ENCODE results near the gene TEPSIN. TPM values are rescaled to one million over a fixed set of nuclear protein-coding genes. Genes with fewer than 3 reads are reported as not detected.

Gene TEPSIN
- total RNA-seq, 1 experiment from 2014 or later: 40.7 TPM

GRCh38 chr17:81234506-81234855 lies 4.4 kb downstream of the TEPSIN start:
- POLR2A ChIA-PET: no interaction called here
- no peak overlapping the region for H3K27ac Mint-ChIP-seq
- peaks cover 14% of the 10 kb centered on the region for H3K36me3 Mint-ChIP-seq
- no peaks in the 10 kb centered on the region; the same call in 1 of the 2 replicates for H3K27me3 Mint-ChIP-seq (ENCODE audit: low read depth)
- CTCF ChIA-PET: no interaction called here
- H3K9me3 Mint-ChIP-seq: no peaks in the 10 kb centered on the region
- ATAC-seq (no peak), DNase-seq (ENCODE audit: low spot score) (no peak)
- TF ChIP-seq PREB (CRISPR knock-in tag; IDR thresholded peaks at IDR 0.05; ENCODE audit: borderline replicate concordance) (no peak), HMGA2 (CRISPR knock-in tag; IDR thresholded peaks at IDR 0.05) (no peak), PRRX2 (CRISPR knock-in tag; IDR thresholded peaks at IDR 0.05) (no peak), TP53 (CRISPR knock-in tag; IDR thresholded peaks at IDR 0.05) (no peak), ATF2 (CRISPR knock-in tag; IDR thresholded peaks at IDR 0.05; ENCODE audit: borderline replicate concordance, low read depth) (no peak)
- TF ChIP-seq, protein P1, sequence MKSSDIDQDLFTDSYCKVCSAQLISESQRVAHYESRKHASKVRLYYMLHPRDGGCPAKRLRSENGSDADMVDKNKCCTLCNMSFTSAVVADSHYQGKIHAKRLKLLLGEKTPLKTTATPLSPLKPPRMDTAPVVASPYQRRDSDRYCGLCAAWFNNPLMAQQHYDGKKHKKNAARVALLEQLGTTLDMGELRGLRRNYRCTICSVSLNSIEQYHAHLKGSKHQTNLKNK (CRISPR knock-in tag; IDR thresholded peaks at IDR 0.05): no peak
- TF ChIP-seq, protein P2, sequence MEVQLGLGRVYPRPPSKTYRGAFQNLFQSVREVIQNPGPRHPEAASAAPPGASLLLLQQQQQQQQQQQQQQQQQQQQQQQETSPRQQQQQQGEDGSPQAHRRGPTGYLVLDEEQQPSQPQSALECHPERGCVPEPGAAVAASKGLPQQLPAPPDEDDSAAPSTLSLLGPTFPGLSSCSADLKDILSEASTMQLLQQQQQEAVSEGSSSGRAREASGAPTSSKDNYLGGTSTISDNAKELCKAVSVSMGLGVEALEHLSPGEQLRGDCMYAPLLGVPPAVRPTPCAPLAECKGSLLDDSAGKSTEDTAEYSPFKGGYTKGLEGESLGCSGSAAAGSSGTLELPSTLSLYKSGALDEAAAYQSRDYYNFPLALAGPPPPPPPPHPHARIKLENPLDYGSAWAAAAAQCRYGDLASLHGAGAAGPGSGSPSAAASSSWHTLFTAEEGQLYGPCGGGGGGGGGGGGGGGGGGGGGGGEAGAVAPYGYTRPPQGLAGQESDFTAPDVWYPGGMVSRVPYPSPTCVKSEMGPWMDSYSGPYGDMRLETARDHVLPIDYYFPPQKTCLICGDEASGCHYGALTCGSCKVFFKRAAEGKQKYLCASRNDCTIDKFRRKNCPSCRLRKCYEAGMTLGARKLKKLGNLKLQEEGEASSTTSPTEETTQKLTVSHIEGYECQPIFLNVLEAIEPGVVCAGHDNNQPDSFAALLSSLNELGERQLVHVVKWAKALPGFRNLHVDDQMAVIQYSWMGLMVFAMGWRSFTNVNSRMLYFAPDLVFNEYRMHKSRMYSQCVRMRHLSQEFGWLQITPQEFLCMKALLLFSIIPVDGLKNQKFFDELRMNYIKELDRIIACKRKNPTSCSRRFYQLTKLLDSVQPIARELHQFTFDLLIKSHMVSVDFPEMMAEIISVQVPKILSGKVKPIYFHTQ (CRISPR knock-in tag; IDR thresholded peaks at IDR 0.05): no peak
- TF ChIP-seq, protein P3, sequence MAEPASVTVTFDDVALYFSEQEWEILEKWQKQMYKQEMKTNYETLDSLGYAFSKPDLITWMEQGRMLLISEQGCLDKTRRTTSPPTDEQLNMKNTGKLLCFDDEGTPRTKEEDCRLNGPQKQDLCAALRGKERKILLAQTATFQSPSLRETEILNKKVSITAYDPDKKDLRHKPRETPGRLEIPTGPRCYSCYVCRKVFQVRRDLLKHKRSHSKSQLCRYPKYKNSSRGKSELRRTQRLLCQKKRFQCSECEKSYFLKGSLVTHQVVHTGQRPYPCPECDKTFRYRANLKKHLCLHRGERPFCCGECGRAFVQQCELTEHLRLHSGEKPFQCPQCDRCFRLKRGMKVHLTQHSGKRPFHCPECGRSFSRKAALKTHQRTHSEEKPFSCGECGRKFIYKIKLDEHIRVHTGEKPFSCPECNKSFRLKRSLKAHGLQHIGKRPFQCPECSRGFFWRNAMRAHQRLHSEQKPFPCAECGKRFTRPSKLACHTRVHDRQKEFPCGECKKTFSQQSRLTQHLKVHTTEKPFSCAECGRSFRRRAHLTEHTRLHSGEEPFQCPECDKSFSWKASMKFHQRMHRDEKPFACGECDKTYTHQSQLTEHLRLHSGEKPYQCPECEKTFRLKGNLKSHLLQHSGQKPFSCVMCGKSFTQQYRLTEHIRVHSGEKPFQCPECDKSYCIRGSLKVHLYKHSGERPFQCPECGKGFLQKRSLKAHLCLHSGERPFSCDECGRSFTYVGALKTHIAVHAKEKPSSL (CRISPR knock-in tag; conservative IDR thresholded peaks at IDR 0.05): no peak
- no peak overlapping the region for H3K4me3 Mint-ChIP-seq
- H3K4me1 Mint-ChIP-seq: peaks cover 5% of the 10 kb centered on the region

DNA sequence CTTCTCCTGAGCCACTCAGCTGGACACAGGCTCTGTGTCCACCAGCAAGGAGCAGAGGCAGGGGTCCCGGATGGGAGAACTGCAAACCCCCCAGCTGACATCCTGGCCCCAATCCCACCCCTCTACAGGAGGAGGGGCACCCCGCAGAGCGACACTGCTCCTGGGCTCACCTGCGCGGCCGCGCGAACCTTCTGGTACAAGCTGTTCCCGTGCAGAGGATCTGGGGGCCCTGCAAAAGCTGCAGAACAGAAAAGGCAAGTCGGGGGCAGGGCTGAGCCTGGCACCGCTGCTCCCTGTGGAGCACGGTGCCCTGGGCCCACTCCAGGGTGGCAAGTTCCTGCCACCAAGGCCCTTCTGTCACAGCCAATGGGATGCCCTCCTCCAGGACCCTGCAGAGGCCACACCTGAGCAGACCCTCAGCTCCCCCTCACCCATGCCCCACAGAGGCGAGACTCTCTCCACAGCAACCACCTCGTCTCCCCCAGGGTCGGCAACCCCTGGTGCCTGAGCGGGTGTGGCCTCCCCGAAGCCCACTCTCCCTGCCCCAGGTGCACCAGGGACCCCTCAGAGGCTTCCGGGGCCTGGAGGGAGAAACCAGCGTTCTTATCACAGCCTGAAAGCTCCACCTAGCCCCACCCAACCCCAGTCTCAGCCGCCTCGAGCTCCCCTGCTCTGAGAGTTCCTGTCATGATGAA lies 4.9 kb downstream of the TEPSIN start:
- H3K4me1 Mint-ChIP-seq: peaks cover 5% of the 10 kb centered on the region
- DNase-seq (ENCODE audit: low spot score): no peak
- no peak for ATAC-seq
- ChIA-PET POLR2A (no interaction called here), CTCF (no interaction called here)
- no peaks in the 10 kb centered on the region for H3K9me3 Mint-ChIP-seq
- H3K4me3 Mint-ChIP-seq: no peak overlapping the region
- H3K27me3 Mint-ChIP-seq (ENCODE audit: low read depth): no peaks in the 10 kb centered on the region; the same call in 1 of the 2 replicates
- H3K36me3 Mint-ChIP-seq: peaks cover 14% of the 10 kb centered on the region
- no peak overlapping the region for H3K27ac Mint-ChIP-seq
- TF ChIP-seq GRHL2 (CRISPR knock-in tag; IDR thresholded peaks at IDR 0.05; ENCODE audit: insufficient replicate concordance, severe bottlenecking) (no peak), NR2C2 (CRISPR knock-in tag; IDR thresholded peaks at IDR 0.05) (no peak), PREB (CRISPR knock-in tag; IDR thresholded peaks at IDR 0.05; ENCODE audit: borderline replicate concordance) (no peak), ATF3 (CRISPR knock-in tag; conservative IDR thresholded peaks at IDR 0.05) (no peak), HMGA2 (CRISPR knock-in tag; IDR thresholded peaks at IDR 0.05) (no peak), HMGXB4 (CRISPR knock-in tag; IDR thresholded peaks at IDR 0.05) (no peak), JUN (CRISPR knock-in tag; IDR thresholded peaks at IDR 0.05) (no peak), IRF2 (CRISPR knock-in tag; IDR thresholded peaks at IDR 0.05; ENCODE audit: borderline replicate concordance, low read depth) (no peak), GTF2I (CRISPR knock-in tag; conservative IDR thresholded peaks at IDR 0.05) (no peak), FOXP1 (CRISPR knock-in tag; IDR thresholded peaks at IDR 0.05; ENCODE audit: borderline replicate concordance) (no peak)
- TF ChIP-seq, protein P4, sequence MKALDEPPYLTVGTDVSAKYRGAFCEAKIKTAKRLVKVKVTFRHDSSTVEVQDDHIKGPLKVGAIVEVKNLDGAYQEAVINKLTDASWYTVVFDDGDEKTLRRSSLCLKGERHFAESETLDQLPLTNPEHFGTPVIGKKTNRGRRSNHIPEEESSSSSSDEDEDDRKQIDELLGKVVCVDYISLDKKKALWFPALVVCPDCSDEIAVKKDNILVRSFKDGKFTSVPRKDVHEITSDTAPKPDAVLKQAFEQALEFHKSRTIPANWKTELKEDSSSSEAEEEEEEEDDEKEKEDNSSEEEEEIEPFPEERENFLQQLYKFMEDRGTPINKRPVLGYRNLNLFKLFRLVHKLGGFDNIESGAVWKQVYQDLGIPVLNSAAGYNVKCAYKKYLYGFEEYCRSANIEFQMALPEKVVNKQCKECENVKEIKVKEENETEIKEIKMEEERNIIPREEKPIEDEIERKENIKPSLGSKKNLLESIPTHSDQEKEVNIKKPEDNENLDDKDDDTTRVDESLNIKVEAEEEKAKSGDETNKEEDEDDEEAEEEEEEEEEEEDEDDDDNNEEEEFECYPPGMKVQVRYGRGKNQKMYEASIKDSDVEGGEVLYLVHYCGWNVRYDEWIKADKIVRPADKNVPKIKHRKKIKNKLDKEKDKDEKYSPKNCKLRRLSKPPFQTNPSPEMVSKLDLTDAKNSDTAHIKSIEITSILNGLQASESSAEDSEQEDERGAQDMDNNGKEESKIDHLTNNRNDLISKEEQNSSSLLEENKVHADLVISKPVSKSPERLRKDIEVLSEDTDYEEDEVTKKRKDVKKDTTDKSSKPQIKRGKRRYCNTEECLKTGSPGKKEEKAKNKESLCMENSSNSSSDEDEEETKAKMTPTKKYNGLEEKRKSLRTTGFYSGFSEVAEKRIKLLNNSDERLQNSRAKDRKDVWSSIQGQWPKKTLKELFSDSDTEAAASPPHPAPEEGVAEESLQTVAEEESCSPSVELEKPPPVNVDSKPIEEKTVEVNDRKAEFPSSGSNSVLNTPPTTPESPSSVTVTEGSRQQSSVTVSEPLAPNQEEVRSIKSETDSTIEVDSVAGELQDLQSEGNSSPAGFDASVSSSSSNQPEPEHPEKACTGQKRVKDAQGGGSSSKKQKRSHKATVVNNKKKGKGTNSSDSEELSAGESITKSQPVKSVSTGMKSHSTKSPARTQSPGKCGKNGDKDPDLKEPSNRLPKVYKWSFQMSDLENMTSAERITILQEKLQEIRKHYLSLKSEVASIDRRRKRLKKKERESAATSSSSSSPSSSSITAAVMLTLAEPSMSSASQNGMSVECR (CRISPR knock-in tag; IDR thresholded peaks at IDR 0.05; ENCODE audit: borderline replicate concordance): no peak

Data from WTC11 (cell line).